ENCODE measurements around the gene C2orf72. TPM values are rescaled to one million over a fixed set of nuclear protein-coding genes. Genes with fewer than 3 reads are reported as not detected.

C2orf72 gene
- total and polyA plus RNA-seq, 2 of the 13 experiments (the other 11 are each of a cell fraction or from before 2014, with no cell fraction given): 147 to 203 TPM

GRCh38 chr2:231033147-231034132, 3.9 kb upstream of the C2orf72 start (continued):
- TF ChIP-seq ZNF253 (CRISPR knock-in tag; IDR thresholded peaks at IDR 0.05; ENCODE audit: borderline replicate concordance) (no peak), YEATS4 (CRISPR knock-in tag; IDR thresholded peaks at IDR 0.05; ENCODE audit: borderline replicate concordance) (peak; percentile 15; the same call in 1 of the 2 replicates), ZNF24 (IDR thresholded peaks at IDR 0.05) (no peak), ZNF878 (CRISPR knock-in tag; IDR thresholded peaks at IDR 0.05) (no peak), ADNP (CRISPR knock-in tag; IDR thresholded peaks at IDR 0.05) (no peak), AHR (CRISPR knock-in tag; IDR thresholded peaks at IDR 0.05) (no peak), ZNF292 (CRISPR knock-in tag; IDR thresholded peaks at IDR 0.05; ENCODE audit: borderline replicate concordance, low read depth) (peak; percentile 65), ZNF687 (CRISPR knock-in tag; IDR thresholded peaks at IDR 0.05) (peak; percentile 64), GFI1 (CRISPR knock-in tag; IDR thresholded peaks at IDR 0.05; ENCODE audit: borderline replicate concordance) (peak; percentile 72), FOXA3 (CRISPR knock-in tag; IDR thresholded peaks at IDR 0.05) (no peak), NBN (conservative IDR thresholded peaks at IDR 0.05) (no peak), JUNB (CRISPR knock-in tag; IDR thresholded peaks at IDR 0.05; ENCODE audit: borderline replicate concordance) (no peak), HMG20A (CRISPR knock-in tag; IDR thresholded peaks at IDR 0.05; ENCODE audit: borderline replicate concordance) (no peak), POLR2A (IDR thresholded peaks at IDR 0.05; ENCODE audit: insufficient read depth in 1 of 2, low read depth in 2 of 2, low read length in 2 of 2) (no peak), ISX (CRISPR knock-in tag; conservative IDR thresholded peaks at IDR 0.05) (no peak), ZNF75D (CRISPR knock-in tag; IDR thresholded peaks at IDR 0.05; ENCODE audit: borderline replicate concordance) (no peak)
- TF ChIP-seq, protein P1, sequence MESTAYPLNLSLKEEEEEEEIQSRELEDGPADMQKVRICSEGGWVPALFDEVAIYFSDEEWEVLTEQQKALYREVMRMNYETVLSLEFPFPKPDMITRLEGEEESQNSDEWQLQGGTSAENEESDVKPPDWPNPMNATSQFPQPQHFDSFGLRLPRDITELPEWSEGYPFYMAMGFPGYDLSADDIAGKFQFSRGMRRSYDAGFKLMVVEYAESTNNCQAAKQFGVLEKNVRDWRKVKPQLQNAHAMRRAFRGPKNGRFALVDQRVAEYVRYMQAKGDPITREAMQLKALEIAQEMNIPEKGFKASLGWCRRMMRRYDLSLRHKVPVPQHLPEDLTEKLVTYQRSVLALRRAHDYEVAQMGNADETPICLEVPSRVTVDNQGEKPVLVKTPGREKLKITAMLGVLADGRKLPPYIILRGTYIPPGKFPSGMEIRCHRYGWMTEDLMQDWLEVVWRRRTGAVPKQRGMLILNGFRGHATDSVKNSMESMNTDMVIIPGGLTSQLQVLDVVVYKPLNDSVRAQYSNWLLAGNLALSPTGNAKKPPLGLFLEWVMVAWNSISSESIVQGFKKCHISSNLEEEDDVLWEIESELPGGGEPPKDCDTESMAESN (CRISPR knock-in tag; conservative IDR thresholded peaks at IDR 0.05): 0 out of 2 replicates have a peak, but pooled peaks have one; percentile 14
- TF ChIP-seq, protein P2, sequence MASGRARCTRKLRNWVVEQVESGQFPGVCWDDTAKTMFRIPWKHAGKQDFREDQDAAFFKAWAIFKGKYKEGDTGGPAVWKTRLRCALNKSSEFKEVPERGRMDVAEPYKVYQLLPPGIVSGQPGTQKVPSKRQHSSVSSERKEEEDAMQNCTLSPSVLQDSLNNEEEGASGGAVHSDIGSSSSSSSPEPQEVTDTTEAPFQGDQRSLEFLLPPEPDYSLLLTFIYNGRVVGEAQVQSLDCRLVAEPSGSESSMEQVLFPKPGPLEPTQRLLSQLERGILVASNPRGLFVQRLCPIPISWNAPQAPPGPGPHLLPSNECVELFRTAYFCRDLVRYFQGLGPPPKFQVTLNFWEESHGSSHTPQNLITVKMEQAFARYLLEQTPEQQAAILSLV (CRISPR knock-in tag; IDR thresholded peaks at IDR 0.05; ENCODE audit: borderline replicate concordance): no peak
- TF ChIP-seq, protein P3, sequence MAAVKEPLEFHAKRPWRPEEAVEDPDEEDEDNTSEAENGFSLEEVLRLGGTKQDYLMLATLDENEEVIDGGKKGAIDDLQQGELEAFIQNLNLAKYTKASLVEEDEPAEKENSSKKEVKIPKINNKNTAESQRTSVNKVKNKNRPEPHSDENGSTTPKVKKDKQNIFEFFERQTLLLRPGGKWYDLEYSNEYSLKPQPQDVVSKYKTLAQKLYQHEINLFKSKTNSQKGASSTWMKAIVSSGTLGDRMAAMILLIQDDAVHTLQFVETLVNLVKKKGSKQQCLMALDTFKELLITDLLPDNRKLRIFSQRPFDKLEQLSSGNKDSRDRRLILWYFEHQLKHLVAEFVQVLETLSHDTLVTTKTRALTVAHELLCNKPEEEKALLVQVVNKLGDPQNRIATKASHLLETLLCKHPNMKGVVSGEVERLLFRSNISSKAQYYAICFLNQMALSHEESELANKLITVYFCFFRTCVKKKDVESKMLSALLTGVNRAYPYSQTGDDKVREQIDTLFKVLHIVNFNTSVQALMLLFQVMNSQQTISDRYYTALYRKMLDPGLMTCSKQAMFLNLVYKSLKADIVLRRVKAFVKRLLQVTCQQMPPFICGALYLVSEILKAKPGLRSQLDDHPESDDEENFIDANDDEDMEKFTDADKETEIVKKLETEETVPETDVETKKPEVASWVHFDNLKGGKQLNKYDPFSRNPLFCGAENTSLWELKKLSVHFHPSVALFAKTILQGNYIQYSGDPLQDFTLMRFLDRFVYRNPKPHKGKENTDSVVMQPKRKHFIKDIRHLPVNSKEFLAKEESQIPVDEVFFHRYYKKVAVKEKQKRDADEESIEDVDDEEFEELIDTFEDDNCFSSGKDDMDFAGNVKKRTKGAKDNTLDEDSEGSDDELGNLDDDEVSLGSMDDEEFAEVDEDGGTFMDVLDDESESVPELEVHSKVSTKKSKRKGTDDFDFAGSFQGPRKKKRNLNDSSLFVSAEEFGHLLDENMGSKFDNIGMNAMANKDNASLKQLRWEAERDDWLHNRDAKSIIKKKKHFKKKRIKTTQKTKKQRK (IDR thresholded peaks at IDR 0.05; ENCODE audit: low read length): no peak

All from HepG2 (cell line).